RWPE2 (cell line): Measurements from ENCODE around the gene NR2F1.

Experiments used
- ATAC-seq: fragments of 200-7000 bp; cut with Tn5 transposase; 3 replicates; pipeline ENCODE4 v1.9.1; 2021; ENCODE audit warnings: low read depth
- DNase-seq: peaks from one replicate; pipeline ENCODE4 v3.0.0-alpha.2; 2020; ENCODE audit warnings: low spot score
- H3K27ac ChIP-seq: fragments of 450-650 bp; 2 replicates; pipeline ENCODE4 v1.5.1; 2017; ENCODE audit warnings: mild to moderate bottlenecking; ENCODE audit not compliant: poor library complexity, severe bottlenecking
- H3K27me3 ChIP-seq: fragments of 250-450 bp; sonication (Bioruptor Pico); 2 replicates; pipeline ENCODE4 v1.5.1; 2021; ENCODE audit warnings: mild to moderate bottlenecking, moderate library complexity; ENCODE audit not compliant: insufficient read depth, poor library complexity, severe bottlenecking
- H3K36me3 ChIP-seq: fragments of 250-450 bp; sonication (Bioruptor Pico); 2 replicates; pipeline ENCODE4 v1.5.1; 2020; ENCODE audit warnings: low read depth, mild to moderate bottlenecking, moderate library complexity
- H3K4me1 ChIP-seq: fragments of 250-450 bp; sonication (Bioruptor Pico); 2 replicates; pipeline ENCODE4 v1.5.1; 2021; ENCODE audit warnings: mild to moderate bottlenecking, moderate library complexity; ENCODE audit not compliant: insufficient read depth, poor library complexity, severe bottlenecking
- H3K4me3 ChIP-seq: fragments of 250-450 bp; sonication (Bioruptor Pico); 2 replicates; pipeline ENCODE4 v1.5.1; 2021; ENCODE audit warnings: mild to moderate bottlenecking, moderate library complexity; ENCODE audit not compliant: severe bottlenecking
- H3K9me3 ChIP-seq: fragments of 250-450 bp; sonication (Bioruptor Pico); 2 replicates; pipeline ENCODE4 v1.5.1; 2021; ENCODE audit warnings: mild to moderate bottlenecking, moderate library complexity; ENCODE audit not compliant: severe bottlenecking
- TF ChIP-seq, protein P1 (sequence below): fragments of 450-650 bp; IDR thresholded peaks from one replicate; pipeline ENCODE4 v1.5.1; 2017; ENCODE audit warnings: mild to moderate bottlenecking, moderate library complexity; ENCODE audit not compliant: poor library complexity, severe bottlenecking

Gene NR2F1

DNA sequence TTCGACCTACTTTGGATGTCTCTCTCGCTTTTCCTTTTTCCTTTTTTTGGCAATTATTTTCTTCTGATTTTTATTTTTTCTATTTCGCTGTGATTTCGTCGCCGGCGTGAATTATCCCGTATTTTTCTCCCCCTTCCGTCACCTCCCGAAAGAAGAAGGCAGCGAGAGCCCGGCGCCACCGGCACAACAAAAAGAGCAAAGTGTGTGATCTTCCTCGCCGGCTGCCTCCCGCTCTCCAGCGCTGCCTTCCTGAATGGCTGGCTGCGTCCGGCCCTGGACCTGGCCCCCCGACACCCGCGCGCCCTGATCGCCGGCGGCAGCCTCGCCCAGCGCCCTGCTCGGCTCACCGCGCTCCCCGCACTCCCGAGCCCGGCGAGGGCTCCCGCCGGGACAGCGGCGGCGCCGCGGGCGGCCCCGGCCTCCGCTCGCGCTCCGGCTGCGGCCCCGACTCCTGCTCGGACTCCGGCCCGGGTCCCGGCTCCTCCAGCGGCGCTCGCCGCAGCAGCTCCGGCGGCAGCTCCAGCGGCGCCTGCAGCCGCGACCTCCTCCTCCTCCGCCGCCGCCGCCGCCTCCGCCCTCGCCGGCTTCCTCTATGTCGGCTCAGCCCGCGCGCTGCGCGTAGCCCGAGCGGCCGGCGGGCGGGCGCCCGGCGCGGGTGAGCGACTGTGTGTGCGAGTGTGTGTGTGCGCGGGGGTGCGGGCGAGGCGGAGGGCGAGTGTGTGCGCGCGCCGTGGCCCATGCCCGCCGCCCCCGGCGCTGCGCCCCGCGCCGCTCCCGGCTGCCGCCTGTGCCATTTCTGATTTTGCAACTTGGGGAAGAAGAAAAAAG, 960 bp downstream of the NR2F1 start:
- H3K27me3 ChIP-seq = peaks cover 11% of the 10 kb centered on the region
- H3K4me3 ChIP-seq = peak overlapping the region; percentile 91
- TF ChIP-seq, protein P1, sequence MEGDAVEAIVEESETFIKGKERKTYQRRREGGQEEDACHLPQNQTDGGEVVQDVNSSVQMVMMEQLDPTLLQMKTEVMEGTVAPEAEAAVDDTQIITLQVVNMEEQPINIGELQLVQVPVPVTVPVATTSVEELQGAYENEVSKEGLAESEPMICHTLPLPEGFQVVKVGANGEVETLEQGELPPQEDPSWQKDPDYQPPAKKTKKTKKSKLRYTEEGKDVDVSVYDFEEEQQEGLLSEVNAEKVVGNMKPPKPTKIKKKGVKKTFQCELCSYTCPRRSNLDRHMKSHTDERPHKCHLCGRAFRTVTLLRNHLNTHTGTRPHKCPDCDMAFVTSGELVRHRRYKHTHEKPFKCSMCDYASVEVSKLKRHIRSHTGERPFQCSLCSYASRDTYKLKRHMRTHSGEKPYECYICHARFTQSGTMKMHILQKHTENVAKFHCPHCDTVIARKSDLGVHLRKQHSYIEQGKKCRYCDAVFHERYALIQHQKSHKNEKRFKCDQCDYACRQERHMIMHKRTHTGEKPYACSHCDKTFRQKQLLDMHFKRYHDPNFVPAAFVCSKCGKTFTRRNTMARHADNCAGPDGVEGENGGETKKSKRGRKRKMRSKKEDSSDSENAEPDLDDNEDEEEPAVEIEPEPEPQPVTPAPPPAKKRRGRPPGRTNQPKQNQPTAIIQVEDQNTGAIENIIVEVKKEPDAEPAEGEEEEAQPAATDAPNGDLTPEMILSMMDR = no peak
- no peaks in the 10 kb centered on the region for H3K36me3 ChIP-seq
- DNase-seq = no peak
- H3K9me3 ChIP-seq = no peaks in the 10 kb centered on the region
- H3K27ac ChIP-seq = no peak overlapping the region
- no peaks in the 10 kb centered on the region for H3K4me1 ChIP-seq
- peak; percentile 22 for ATAC-seq

DNA sequence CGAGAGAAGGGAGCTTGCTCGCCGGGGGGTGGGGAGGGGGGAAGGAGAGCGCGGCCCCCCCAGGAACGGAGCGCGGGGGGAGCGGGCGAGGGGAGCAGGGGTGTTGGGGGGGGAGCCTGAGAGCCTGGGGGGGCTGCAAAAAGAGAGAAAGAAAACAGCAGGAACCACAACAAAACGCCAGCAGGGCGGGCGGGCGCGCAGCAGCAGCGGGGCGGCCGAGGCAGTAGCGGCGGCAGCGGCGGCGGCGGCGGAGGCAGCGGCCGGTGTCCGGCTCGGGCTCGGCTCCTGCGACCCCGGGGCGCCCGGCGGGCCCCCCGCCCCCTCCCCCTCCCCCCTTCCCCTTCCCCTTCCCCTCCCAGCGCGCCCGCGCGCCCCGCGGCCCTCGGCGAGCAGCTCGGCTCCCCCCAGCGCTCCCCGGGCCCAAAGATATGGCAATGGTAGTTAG, 1.6 kb downstream of the NR2F1 start:
- H3K27me3 ChIP-seq = peaks cover 11% of the 10 kb centered on the region
- H3K4me3 ChIP-seq = peak overlapping the region; percentile 91
- no peak overlapping the region for H3K27ac ChIP-seq
- DNase-seq = no peak
- H3K9me3 ChIP-seq = no peaks in the 10 kb centered on the region
- ATAC-seq = no peak
- H3K36me3 ChIP-seq = no peaks in the 10 kb centered on the region
- TF ChIP-seq, protein P1 = no peak
- H3K4me1 ChIP-seq = no peaks in the 10 kb centered on the region

DNA sequence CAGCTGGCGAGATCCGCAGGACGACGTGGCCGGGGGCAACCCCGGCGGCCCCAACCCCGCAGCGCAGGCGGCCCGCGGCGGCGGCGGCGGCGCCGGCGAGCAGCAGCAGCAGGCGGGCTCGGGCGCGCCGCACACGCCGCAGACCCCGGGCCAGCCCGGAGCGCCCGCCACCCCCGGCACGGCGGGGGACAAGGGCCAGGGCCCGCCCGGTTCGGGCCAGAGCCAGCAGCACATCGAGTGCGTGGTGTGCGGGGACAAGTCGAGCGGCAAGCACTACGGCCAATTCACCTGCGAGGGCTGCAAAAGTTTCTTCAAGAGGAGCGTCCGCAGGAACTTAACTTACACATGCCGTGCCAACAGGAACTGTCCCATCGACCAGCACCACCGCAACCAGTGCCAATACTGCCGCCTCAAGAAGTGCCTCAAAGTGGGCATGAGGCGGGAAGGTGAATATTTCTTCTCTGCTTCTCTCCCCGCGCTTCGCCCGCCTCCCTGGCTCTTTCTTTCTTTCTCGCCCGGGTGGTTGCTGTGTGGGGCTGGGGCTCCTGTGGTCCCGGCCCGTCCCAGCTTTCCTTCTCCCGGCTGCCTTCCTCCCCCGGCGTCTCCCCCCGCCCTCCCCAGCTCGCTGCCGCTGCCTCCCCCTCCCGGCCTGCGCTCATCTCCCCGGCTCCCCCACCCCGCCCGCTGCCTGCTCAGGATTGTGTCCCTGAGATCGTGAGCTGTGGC, 2.2 kb downstream of the NR2F1 start:
- Histone ChIP-seq H3K4me3 (peak overlapping the region; percentile 91), H3K36me3 (no peaks in the 10 kb centered on the region), H3K4me1 (no peaks in the 10 kb centered on the region), H3K9me3 (no peaks in the 10 kb centered on the region), H3K27me3 (peaks cover 11% of the 10 kb centered on the region), H3K27ac (no peak overlapping the region)
- ATAC-seq (0 out of 3 replicates have a peak, but pooled peaks have one; percentile 1), DNase-seq (no peak)
- TF ChIP-seq, protein P1 = no peak

DNA sequence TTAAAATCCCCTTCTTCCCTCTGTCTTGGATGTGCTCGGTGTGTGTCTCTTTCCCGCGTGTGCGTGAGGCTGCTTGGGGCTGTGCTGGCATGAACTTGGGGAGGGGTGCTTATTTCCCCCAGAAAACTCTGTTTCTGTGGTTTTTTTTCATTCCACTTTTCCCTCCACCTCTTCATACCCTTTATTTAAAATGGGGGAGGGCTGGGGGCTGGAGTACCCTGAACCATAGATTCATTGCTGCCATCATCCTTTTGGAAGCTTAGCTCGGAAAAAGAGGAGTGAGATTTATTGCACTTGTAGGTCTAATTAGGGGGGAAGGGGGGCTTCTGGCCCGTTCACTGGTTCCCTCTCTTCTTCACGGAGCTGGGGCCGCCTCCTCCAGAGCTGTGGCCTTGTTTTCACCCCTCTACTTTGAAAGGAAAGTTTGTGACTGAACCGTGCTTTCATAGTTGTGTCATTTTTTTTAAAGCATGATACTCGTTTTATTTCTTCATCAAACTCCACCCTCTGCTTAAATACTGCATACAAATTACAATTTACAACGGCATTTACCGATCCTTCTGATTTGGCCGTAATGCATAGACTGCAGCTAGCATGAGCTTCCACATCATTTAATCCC, 2.9 kb downstream of the NR2F1 start:
- H3K9me3 ChIP-seq = no peaks in the 10 kb centered on the region
- no peaks in the 10 kb centered on the region for H3K36me3 ChIP-seq
- DNase-seq (no peak), ATAC-seq (no peak)
- peaks cover 11% of the 10 kb centered on the region for H3K27me3 ChIP-seq
- no peak overlapping the region for H3K4me3 ChIP-seq
- H3K4me1 ChIP-seq = no peaks in the 10 kb centered on the region
- TF ChIP-seq, protein P1 = no peak
- no peak overlapping the region for H3K27ac ChIP-seq
